ENCODE data around the gene IDH3B.

IDH3B gene

GRCh38 chr20:2663364-2663886 is 591 bp downstream of the IDH3B start:
- Histone ChIP-seq H3K9ac (peak overlapping the region; percentile 61; the same call in 1 of the 2 replicates), H2AFZ (ENCODE audit: low read depth) (0 out of 2 replicates have a peak overlapping the region, but pooled peaks have one; percentile 53), H3K27me3 (ENCODE audit: insufficient read depth, low read depth) (no peaks in the 10 kb centered on the region), H3K4me3 (IDR thresholded peaks at IDR 0.05; ENCODE audit: insufficient read depth, low read depth, low read length) (no peak overlapping the region), H3K4me1 (ENCODE audit: low read depth, poor library complexity, severe bottlenecking) (no peaks in the 10 kb centered on the region), H3K36me3 (ENCODE audit: insufficient read depth) (no peaks in the 10 kb centered on the region), H3K4me2 (peak overlapping the region; percentile 62), H3K79me2 (ENCODE audit: insufficient read depth, low read depth) (peaks cover 14% of the 10 kb centered on the region; the same call in 1 of the 2 replicates), H3K27ac (no peak overlapping the region), H4K20me1 (ENCODE audit: insufficient read depth) (no peaks in the 10 kb centered on the region)
- TF ChIP-seq, protein P1, sequence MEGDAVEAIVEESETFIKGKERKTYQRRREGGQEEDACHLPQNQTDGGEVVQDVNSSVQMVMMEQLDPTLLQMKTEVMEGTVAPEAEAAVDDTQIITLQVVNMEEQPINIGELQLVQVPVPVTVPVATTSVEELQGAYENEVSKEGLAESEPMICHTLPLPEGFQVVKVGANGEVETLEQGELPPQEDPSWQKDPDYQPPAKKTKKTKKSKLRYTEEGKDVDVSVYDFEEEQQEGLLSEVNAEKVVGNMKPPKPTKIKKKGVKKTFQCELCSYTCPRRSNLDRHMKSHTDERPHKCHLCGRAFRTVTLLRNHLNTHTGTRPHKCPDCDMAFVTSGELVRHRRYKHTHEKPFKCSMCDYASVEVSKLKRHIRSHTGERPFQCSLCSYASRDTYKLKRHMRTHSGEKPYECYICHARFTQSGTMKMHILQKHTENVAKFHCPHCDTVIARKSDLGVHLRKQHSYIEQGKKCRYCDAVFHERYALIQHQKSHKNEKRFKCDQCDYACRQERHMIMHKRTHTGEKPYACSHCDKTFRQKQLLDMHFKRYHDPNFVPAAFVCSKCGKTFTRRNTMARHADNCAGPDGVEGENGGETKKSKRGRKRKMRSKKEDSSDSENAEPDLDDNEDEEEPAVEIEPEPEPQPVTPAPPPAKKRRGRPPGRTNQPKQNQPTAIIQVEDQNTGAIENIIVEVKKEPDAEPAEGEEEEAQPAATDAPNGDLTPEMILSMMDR (conservative IDR thresholded peaks at IDR 0.05; ENCODE audit: low read depth, low read length), result no peak

GRCh38 chr20:2659547-2659946 is 4.5 kb downstream of the IDH3B start:
- no peak overlapping the region for H3K27ac ChIP-seq
- H3K27me3 ChIP-seq (ENCODE audit: insufficient read depth, low read depth), result no peaks in the 10 kb centered on the region
- no peak overlapping the region for H3K4me2 ChIP-seq
- TF ChIP-seq, protein P1 (conservative IDR thresholded peaks at IDR 0.05; ENCODE audit: low read depth, low read length), result no peak
- no peak overlapping the region for H3K4me3 ChIP-seq (IDR thresholded peaks at IDR 0.05; ENCODE audit: insufficient read depth, low read depth, low read length)
- no peak overlapping the region for H3K9ac ChIP-seq
- no peaks in the 10 kb centered on the region for H3K4me1 ChIP-seq (ENCODE audit: low read depth, poor library complexity, severe bottlenecking)
- H3K79me2 ChIP-seq (ENCODE audit: insufficient read depth, low read depth), result peaks cover 36% of the 10 kb centered on the region
- H3K36me3 ChIP-seq (ENCODE audit: insufficient read depth), result peaks cover 4% of the 10 kb centered on the region; the same call in 1 of the 2 replicates
- H4K20me1 ChIP-seq (ENCODE audit: insufficient read depth), result peaks cover under 1% of the 10 kb centered on the region; the same call in 1 of the 2 replicates
- no peak overlapping the region for H2AFZ ChIP-seq (ENCODE audit: low read depth)

- H3K4me1 ChIP-seq (ENCODE audit: low read depth, poor library complexity, severe bottlenecking), result peaks cover 5% of the 10 kb centered on the region
- H3K27ac ChIP-seq, result no peak overlapping the region
- no peak overlapping the region for H3K4me3 ChIP-seq (IDR thresholded peaks at IDR 0.05; ENCODE audit: insufficient read depth, low read depth, low read length)
- H3K4me2 ChIP-seq, result no peak overlapping the region
- TF ChIP-seq, protein P1 (conservative IDR thresholded peaks at IDR 0.05; ENCODE audit: low read depth, low read length), result no peak
- peaks cover 9% of the 10 kb centered on the region; the same call in 1 of the 2 replicates for H4K20me1 ChIP-seq (ENCODE audit: insufficient read depth)
- H3K36me3 ChIP-seq (ENCODE audit: insufficient read depth), result peaks cover 4% of the 10 kb centered on the region; the same call in 1 of the 2 replicates
- no peaks in the 10 kb centered on the region for H3K27me3 ChIP-seq (ENCODE audit: insufficient read depth, low read depth)
- no peak overlapping the region for H2AFZ ChIP-seq (ENCODE audit: low read depth)
- no peak overlapping the region for H3K9ac ChIP-seq
- H3K79me2 ChIP-seq (ENCODE audit: insufficient read depth, low read depth), result peaks cover 42% of the 10 kb centered on the region
Observed at GRCh38 chr20:2658414-2659354, 5.3 kb downstream of the IDH3B start.

DNA sequence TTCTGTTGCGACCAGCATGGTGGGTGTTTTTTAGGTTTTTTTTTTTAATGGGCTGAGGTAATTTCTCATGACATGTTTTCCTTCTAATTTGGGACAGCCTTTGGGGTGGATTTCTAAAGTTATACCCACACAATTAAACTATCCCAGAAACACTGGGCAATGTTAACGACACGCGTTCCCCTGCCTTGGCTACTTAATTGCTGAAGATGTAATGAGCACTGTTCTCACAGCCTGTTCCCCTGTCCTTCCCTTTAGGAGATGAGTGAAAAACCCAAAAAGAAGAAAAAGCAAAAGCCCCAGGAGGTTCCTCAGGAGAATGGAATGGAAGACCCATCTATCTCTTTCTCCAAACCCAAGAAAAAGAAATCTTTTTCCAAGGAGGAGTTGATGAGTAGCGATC is 6.3 kb downstream of the IDH3B start:
- peaks cover 42% of the 10 kb centered on the region for H3K79me2 ChIP-seq (ENCODE audit: insufficient read depth, low read depth)
- TF ChIP-seq, protein P1 (conservative IDR thresholded peaks at IDR 0.05; ENCODE audit: low read depth, low read length), result no peak
- no peak overlapping the region for H3K4me2 ChIP-seq
- H3K36me3 ChIP-seq (ENCODE audit: insufficient read depth), result peaks cover 8% of the 10 kb centered on the region; the same call in 1 of the 2 replicates
- H2AFZ ChIP-seq (ENCODE audit: low read depth), result no peak overlapping the region
- H3K4me1 ChIP-seq (ENCODE audit: low read depth, poor library complexity, severe bottlenecking), result peaks cover 5% of the 10 kb centered on the region
- H4K20me1 ChIP-seq (ENCODE audit: insufficient read depth), result peaks cover 17% of the 10 kb centered on the region; the same call in 1 of the 2 replicates
- no peak overlapping the region for H3K27ac ChIP-seq
- H3K27me3 ChIP-seq (ENCODE audit: insufficient read depth, low read depth), result no peaks in the 10 kb centered on the region
- no peak overlapping the region for H3K4me3 ChIP-seq (IDR thresholded peaks at IDR 0.05; ENCODE audit: insufficient read depth, low read depth, low read length)
- no peak overlapping the region for H3K9ac ChIP-seq

Data from KMS-11 (cell line).